HG03439 (cell line): Measurements from ENCODE around the gene ZNF398.

Source experiments
- ATAC-seq: cut with Tn5 transposase; IDR thresholded peaks from one replicate; pipeline ENCODE4 v1.9.1; 2021; ENCODE audit warnings: mild to moderate bottlenecking, moderate library complexity; ENCODE audit not compliant: unreplicated experiment

Gene ZNF398

GRCh38 chr7:149195180-149196150 lies 48.2 kb downstream of the ZNF398 start, which contains the start of gene ZNF282:
ZNF282 (plus strand) TSS chr7:149195546; CDS start chr7:149195590, 44 bp downstream.
- ATAC-seq, result peak; percentile 89

- no peak for ATAC-seq
These were observed 49.0 kb downstream of the ZNF398 start for GRCh38 chr7:149196151-149196704.

GRCh38 chr7:149196705-149197171 lies 49.5 kb downstream of the ZNF398 start:
- ATAC-seq, result no peak

GRCh38 chr7:149197675-149198074 lies 50.4 kb downstream of the ZNF398 start:
- no peak for ATAC-seq

- no peak for ATAC-seq
These were observed 51.0 kb downstream of the ZNF398 start for GRCh38 chr7:149198161-149198816.

- no peak for ATAC-seq
These were observed 52.2 kb downstream of the ZNF398 start for GRCh38 chr7:149199234-149199995.

GRCh38 chr7:149202831-149203231 lies 55.6 kb downstream of the ZNF398 start:
- ATAC-seq, result no peak

- ATAC-seq, result no peak
These were observed 58.6 kb downstream of the ZNF398 start for GRCh38 chr7:149205690-149206381.

GRCh38 chr7:149207324-149208035 lies 60.2 kb downstream of the ZNF398 start:
- ATAC-seq, result no peak

- peak; percentile 67 for ATAC-seq
These were observed 62.4 kb downstream of the ZNF398 start for GRCh38 chr7:149209518-149210269.

- no peak for ATAC-seq
These were observed 63.3 kb downstream of the ZNF398 start for GRCh38 chr7:149210551-149210950.

GRCh38 chr7:149214020-149214720 lies 66.9 kb downstream of the ZNF398 start:
- no peak for ATAC-seq

GRCh38 chr7:149216402-149216801 lies 69.1 kb downstream of the ZNF398 start:
- no peak for ATAC-seq

GRCh38 chr7:149217570-149217969 lies 70.3 kb downstream of the ZNF398 start:
- ATAC-seq, result no peak

- no peak for ATAC-seq
These were observed 71.5 kb downstream of the ZNF398 start for GRCh38 chr7:149218469-149219420.

GRCh38 chr7:149220534-149220933 lies 73.3 kb downstream of the ZNF398 start:
- no peak for ATAC-seq

GRCh38 chr7:149223176-149223575 lies 75.9 kb downstream of the ZNF398 start:
- no peak for ATAC-seq
